SK-N-SH (cell line): Measurements from ENCODE around the gene NOS1. TPM values are rescaled to one million over a fixed set of nuclear protein-coding genes. Genes with fewer than 3 reads are reported as not detected.

Experiments used
- CTCF ChIA-PET: fragments of 300-600, 350-600 bp; formaldehyde crosslinking; extraction: SDS; loops from one replicate; lab custom pipeline; 2021; lab: Yijun Ruan, JAX
- POLR2A ChIA-PET: fragments of 350-600 bp; sonication (Branson Sonifier 250); formaldehyde crosslinking; extraction: SDS; loops from one replicate; lab custom pipeline; 2020; ENCODE audit warnings: antibody characterized with exemption, inconsistent platforms; lab: Yijun Ruan, JAX
- DNase-seq: peaks from one replicate; pipeline ENCODE4 v3.0.0; 2012
- H2AFZ ChIP-seq: fragments of 200-600 bp; sonication (generic); 2 replicates; pipeline ENCODE4 v1.8.1; 2016; ENCODE audit warnings: antibody characterized with exemption, mild to moderate bottlenecking, low read depth
- H3F3A ChIP-seq: fragments of 200-600 bp; sonication (generic); replicated peaks from 2 replicates; pipeline ENCODE3; 2016; ENCODE audit warnings: antibody characterized with exemption, mild to moderate bottlenecking; ENCODE audit not compliant: insufficient read depth
- H3K27ac ChIP-seq, 2 experiments: fragments of 200-500 bp in 1 of 2; fragments of 200-600 bp in 1 of 2; sonication (Bioruptor generic) in 1 of 2; sonication (generic), shearing (Covaris generic) in 1 of 2; 2 replicates each; pipeline versions ENCODE4 v1.5.1 to v1.6.1; 2014 to 2016; ENCODE audit warnings: low read depth in 2 of 2, inconsistent platforms in 1 of 2, low read length in 1 of 2, mild to moderate bottlenecking in 1 of 2, mixed read lengths in 1 of 2
- H3K27me3 ChIP-seq: fragments of 200-600 bp; sonication (generic), shearing (Covaris generic); 2 replicates; pipeline ENCODE4 v1.6.1; 2016; ENCODE audit warnings: mixed run types; ENCODE audit not compliant: insufficient read depth
- H3K36me3 ChIP-seq, 2 experiments: fragments of 200-500 bp in 1 of 2; fragments of 200-600 bp in 1 of 2; sonication (Bioruptor generic) in 1 of 2; sonication (generic) in 1 of 2; replicated peaks in 1 of 2; 2 replicates each; pipeline versions ENCODE3 to v1.5.1; 2014 to 2016; ENCODE audit warnings: low read length in 1 of 2, mild to moderate bottlenecking in 1 of 2; ENCODE audit not compliant: insufficient read depth in 2 of 2, control insufficient read depth in 1 of 2
- H3K4me1 ChIP-seq, 2 experiments: fragments of 200-500 bp in 1 of 2; fragments of 200-600 bp in 1 of 2; sonication (Bioruptor generic) in 1 of 2; sonication (generic), shearing (Covaris generic) in 1 of 2; 2 replicates each; pipeline versions ENCODE4 v1.5.1 to v1.6.1; 2014 to 2016; ENCODE audit warnings: low read depth in 1 of 2, low read length in 1 of 2, mixed run types in 1 of 2; ENCODE audit not compliant: insufficient read depth in 2 of 2, control insufficient read depth in 1 of 2
- H3K4me2 ChIP-seq: fragments of 200-600 bp; sonication (generic), shearing (Covaris generic); 2 replicates; pipeline ENCODE4 v1.6.1; 2017; ENCODE audit warnings: mixed run types
- H3K4me3 ChIP-seq, 2 experiments: fragments of 200-500 bp in 1 of 2; fragments of 200-600 bp in 1 of 2; sonication (Bioruptor generic) in 1 of 2; sonication (generic), shearing (Covaris generic) in 1 of 2; 2 replicates each; pipeline versions ENCODE4 v1.5.1 to v1.8.1; 2014 to 2016; ENCODE audit warnings: low read depth in 2 of 2, inconsistent platforms in 1 of 2, low read length in 1 of 2, mild to moderate bottlenecking in 1 of 2, mixed read lengths in 1 of 2, moderate library complexity in 1 of 2
- H3K79me2 ChIP-seq: fragments of 200-600 bp; sonication (generic); 2 replicates; pipeline ENCODE4 v1.8.1; 2017; ENCODE audit warnings: mild to moderate bottlenecking; ENCODE audit not compliant: insufficient read depth
- H3K9ac ChIP-seq: fragments of 200-600 bp; sonication (generic); 2 replicates; pipeline ENCODE4 v1.6.1; 2017; ENCODE audit warnings: mixed run types
- H3K9me2 ChIP-seq: fragments of 200-600 bp; sonication (generic); 2 replicates; pipeline ENCODE4 v1.6.1; 2017; ENCODE audit warnings: mixed run types
- H3K9me3 ChIP-seq: fragments of 200-600 bp; sonication (generic); 2 replicates; pipeline ENCODE4 v1.6.1; 2017; ENCODE audit warnings: mixed run types, mild to moderate bottlenecking, moderate library complexity
- H4K20me1 ChIP-seq: fragments of 200-600 bp; sonication (generic); 2 replicates; pipeline ENCODE4 v1.6.1; 2017; ENCODE audit warnings: mild to moderate bottlenecking, mixed run types; ENCODE audit not compliant: insufficient read depth
- CHD2 ChIP-seq: fragments of 150-350 bp; IDR thresholded peaks from 2 replicates; pipeline ENCODE4 v1.6.1; 2018; ENCODE audit warnings: low read length; ENCODE audit not compliant: partially characterized antibody
- CTCF ChIP-seq: fragments of 200-600 bp; sonication (generic); IDR thresholded peaks from 2 replicates; pipeline ENCODE4 v1.6.1; 2017; ENCODE audit warnings: antibody characterized with exemption, mild to moderate bottlenecking, moderate library complexity
- ELF1 ChIP-seq: IDR thresholded peaks from 2 replicates; pipeline ENCODE4 v1.4.0; 2012
- EP300 ChIP-seq, 2 experiments: IDR thresholded peaks; 2 replicates each; pipeline versions ENCODE4 v1.4.0 to v1.6.1; 2012; ENCODE audit warnings: borderline replicate concordance in 1 of 2, low read depth in 1 of 2, low read length in 1 of 2
- EZH2phosphoT487 ChIP-seq: fragments of 200-600 bp; sonication (generic); IDR thresholded peaks from 2 replicates; pipeline ENCODE4 v1.6.1; 2017; ENCODE audit warnings: low read depth, mixed run types, mild to moderate bottlenecking, antibody characterized with exemption, moderate library complexity, borderline replicate concordance
- FOSL2 ChIP-seq: IDR thresholded peaks from 2 replicates; pipeline ENCODE4 v1.4.0; 2012; ENCODE audit warnings: low read depth, mild to moderate bottlenecking, moderate library complexity, borderline replicate concordance
- IRF3 ChIP-seq: fragments of 150-350 bp; IDR thresholded peaks from 2 replicates; pipeline ENCODE4 v1.6.1; 2016; ENCODE audit warnings: mild to moderate bottlenecking, low read depth, low read length
- MAX ChIP-seq: IDR thresholded peaks from 2 replicates; pipeline ENCODE4 v1.4.0; 2012; ENCODE audit warnings: low read depth
- MEF2A ChIP-seq: IDR thresholded peaks from 2 replicates; pipeline ENCODE4 v1.4.0; 2012; ENCODE audit warnings: low read depth, borderline replicate concordance
- NRF1 ChIP-seq: IDR thresholded peaks from 2 replicates; pipeline ENCODE4 v1.6.1; 2012; ENCODE audit warnings: low read depth, mild to moderate bottlenecking, low read length
- RCOR1 ChIP-seq: fragments of 150-350 bp; IDR thresholded peaks from 2 replicates; pipeline ENCODE4 v1.6.1; 2017; ENCODE audit warnings: antibody characterized with exemption, low read length
- REST ChIP-seq: IDR thresholded peaks from 2 replicates; pipeline ENCODE4 v1.6.1; 2012; ENCODE audit warnings: mild to moderate bottlenecking, low read depth, low read length, moderate library complexity
- RXRA ChIP-seq: IDR thresholded peaks from 2 replicates; pipeline ENCODE4 v1.4.0; 2012; ENCODE audit warnings: low read depth, mild to moderate bottlenecking, borderline replicate concordance
- TAF1 ChIP-seq: IDR thresholded peaks from 2 replicates; pipeline ENCODE4 v1.6.1; 2012; ENCODE audit warnings: low read depth, mild to moderate bottlenecking, low read length, moderate library complexity, borderline replicate concordance
- TCF12 ChIP-seq: IDR thresholded peaks from 2 replicates; pipeline ENCODE4 v1.4.0; 2012
- USF1 ChIP-seq: IDR thresholded peaks from 2 replicates; pipeline ENCODE4 v1.4.0; 2012; ENCODE audit warnings: low read depth, borderline replicate concordance
- USF2 ChIP-seq: fragments of 150-350 bp; IDR thresholded peaks from 2 replicates; pipeline ENCODE4 v1.6.1; 2017; ENCODE audit warnings: antibody characterized with exemption, low read length, low read depth, borderline replicate concordance
- YY1 ChIP-seq: IDR thresholded peaks from 2 replicates; pipeline ENCODE4 v1.4.0; 2012; ENCODE audit warnings: low read depth, mild to moderate bottlenecking
- ZBTB33 ChIP-seq: IDR thresholded peaks from 2 replicates; pipeline ENCODE4 v1.4.0; 2012; ENCODE audit warnings: low read depth, borderline replicate concordance
- WGBS: methylation state at CpG from one replicate; pipeline ENCODE4 v1.1.6; 2017; ENCODE audit warnings: low lambda C conversion rate; 5-methylcytosine and 5-hydroxymethylcytosine counted together
- polyA plus RNA-seq, 3 experiments: library from polyadenylated mRNA; depleted of rRNA; stranded (reverse); fragments of >200 nt; gene quantifications; 2 replicates each; pipeline ENCODE4 v1.2.3, GENCODE V29; 2012

The NOS1 gene
- polyA plus RNA-seq, 1 of the 3 experiments (the other 2 are of a cell fraction), result 0.02 TPM

GRCh38 chr12:117277875-117278274 lies 83.6 kb downstream of the NOS1 start (continued):
- no peak for TF ChIP-seq USF1
- TF ChIP-seq, all 33 proteins: peak for 0

- no peaks in the 10 kb centered on the region for H4K20me1 ChIP-seq
- POLR2A ChIA-PET, result no interaction called here
- H3K79me2 ChIP-seq, result no peaks in the 10 kb centered on the region
- no peak overlapping the region for H3K4me3 ChIP-seq
- H3K4me2 ChIP-seq, result no peak overlapping the region
- no peak overlapping the region for H2AFZ ChIP-seq
- H3K27ac ChIP-seq, result no peak overlapping the region
- H3K9ac ChIP-seq, result no peak overlapping the region
- H3K27me3 ChIP-seq, result no peaks in the 10 kb centered on the region
- CTCF ChIA-PET, result interaction anchor here (0.8 to 1.2 kb wide), 2 partner anchors 37 to 565 kb away, joined by 3 to 5 read pairs; no protein-coding TSS in a partner anchor
- no peaks in the 10 kb centered on the region for H3K4me1 ChIP-seq
- WGBS, result 60% methylated on average over 2 of the region's 2 CpGs
- H3K36me3 ChIP-seq, result no peaks in the 10 kb centered on the region
- no peaks in the 10 kb centered on the region for H3F3A ChIP-seq
- no peaks in the 10 kb centered on the region for H3K9me2 ChIP-seq
- DNase-seq, result no peak
- no peaks in the 10 kb centered on the region for H3K9me3 ChIP-seq
- no peak for TF ChIP-seq RCOR1
- TF ChIP-seq ELF1, result no peak
- no peak for TF ChIP-seq TCF12
- TF ChIP-seq MAX, result no peak
- TF ChIP-seq EZH2phosphoT487, result no peak
- TF ChIP-seq RXRA, result no peak
- no peak for TF ChIP-seq CTCF
- TF ChIP-seq FOSL2, result no peak
- TF ChIP-seq YY1, result no peak
- TF ChIP-seq IRF3, result no peak
- TF ChIP-seq USF2, result no peak
- TF ChIP-seq MEF2A, result no peak
- TF ChIP-seq NRF1, result no peak
- no peak for TF ChIP-seq CHD2
- TF ChIP-seq ZBTB33, result no peak
- TF ChIP-seq REST, result no peak
- TF ChIP-seq EP300 (IDR thresholded peaks at IDR 0.05; ENCODE audit: borderline replicate concordance in 1 of 2, low read depth in 1 of 2, low read length in 1 of 2), result no peak
- no peak for TF ChIP-seq TAF1
Measured at GRCh38 chr12:117273091-117273490, 88.3 kb downstream of the NOS1 start.
